GM18873 (cell line): ENCODE measurements around the gene NFATC3.

Experiments
- ATAC-seq: cut with Tn5 transposase; IDR thresholded peaks from one replicate; pipeline ENCODE4 v1.9.1; 2021; ENCODE audit warnings: mild to moderate bottlenecking, moderate library complexity, moderate number of reproducible peaks; ENCODE audit not compliant: unreplicated experiment, low FRiP score

NFATC3 gene

DNA sequence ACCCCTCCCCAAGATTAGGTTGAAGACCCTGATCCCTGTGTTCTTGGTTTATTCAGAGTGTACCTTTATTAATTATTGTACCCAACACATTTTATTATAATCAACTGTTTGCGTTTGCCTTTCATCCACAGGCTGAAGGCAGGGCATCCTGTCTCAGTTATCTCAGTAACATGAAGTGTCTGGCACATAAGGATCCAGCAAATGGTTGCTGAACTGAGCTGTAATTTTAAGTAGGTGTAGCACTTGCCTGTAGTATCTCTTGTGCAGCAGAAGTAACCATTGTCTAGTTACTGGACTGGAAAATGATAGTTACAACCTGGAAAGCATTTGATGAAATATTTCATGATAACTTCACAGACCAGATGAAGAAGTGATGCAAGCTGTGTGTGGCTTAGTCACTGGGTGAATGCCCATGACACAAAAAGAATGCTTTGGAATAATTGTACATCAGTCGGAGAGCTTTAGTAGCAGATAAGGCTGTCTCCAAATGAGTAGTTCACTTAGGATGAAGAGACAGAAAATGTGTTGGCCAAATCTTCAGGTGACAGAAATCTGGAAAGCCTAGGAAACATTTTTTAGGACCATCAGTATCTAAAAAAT, 94.1 kb downstream of the NFATC3 start:
- ATAC-seq = no peak

DNA sequence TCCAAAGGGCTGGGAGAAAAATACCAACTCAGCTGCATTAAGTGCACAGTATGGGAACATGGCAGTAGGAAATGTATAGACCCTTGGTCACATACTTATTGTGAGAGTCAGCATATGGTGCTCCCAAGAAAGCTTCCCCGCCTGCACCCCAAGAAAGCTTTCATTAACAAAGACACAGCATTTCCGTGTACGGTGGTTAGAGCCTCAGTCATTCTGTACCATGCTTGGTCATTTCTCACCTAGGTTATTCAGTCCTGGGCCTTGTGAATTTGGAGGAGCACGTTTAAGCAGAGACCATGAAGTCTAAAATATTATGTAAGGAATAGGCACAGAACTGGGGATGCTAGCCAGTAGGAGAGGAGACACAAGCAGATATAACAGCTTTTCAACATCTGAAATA, 94.7 kb downstream of the NFATC3 start:
- no peak for ATAC-seq

DNA sequence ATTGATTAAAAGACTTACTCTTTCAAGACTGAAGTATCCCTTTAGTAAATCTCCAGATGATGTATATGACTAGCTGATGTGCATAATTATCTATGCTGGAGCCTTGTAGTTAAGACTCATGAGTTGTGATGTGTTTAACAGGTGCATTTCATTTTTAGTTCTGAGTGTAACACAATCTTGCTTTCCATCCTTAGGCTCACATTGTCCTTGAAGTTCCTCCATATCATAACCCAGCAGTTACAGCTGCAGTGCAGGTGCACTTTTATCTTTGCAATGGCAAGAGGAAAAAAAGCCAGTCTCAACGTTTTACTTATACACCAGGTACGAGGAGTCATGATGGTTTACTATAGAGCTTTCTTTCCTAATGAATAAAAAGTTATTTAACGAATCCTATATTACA, 97.9 kb downstream of the NFATC3 start:
- ATAC-seq = no peak

DNA sequence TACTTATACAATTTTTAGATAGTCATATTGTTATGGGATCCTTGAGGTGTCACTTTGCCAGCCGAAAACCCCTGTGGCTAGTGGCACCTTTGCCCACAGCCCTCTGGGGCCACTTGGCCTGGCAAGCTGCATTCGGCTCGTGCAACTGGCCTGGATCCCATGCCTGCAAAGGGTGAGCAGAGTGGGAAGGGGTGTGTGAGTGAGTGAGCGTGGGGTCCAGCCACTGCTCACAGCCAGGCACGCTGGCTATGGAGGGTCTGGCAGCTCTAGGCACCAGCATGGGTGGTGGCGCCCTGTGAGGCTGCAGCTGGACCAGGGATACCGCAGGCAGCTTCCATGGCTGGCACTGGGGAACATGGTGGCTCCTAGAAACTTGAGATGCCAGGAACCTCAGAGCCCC, 101.7 kb downstream of the NFATC3 start:
- ATAC-seq = no peak

DNA sequence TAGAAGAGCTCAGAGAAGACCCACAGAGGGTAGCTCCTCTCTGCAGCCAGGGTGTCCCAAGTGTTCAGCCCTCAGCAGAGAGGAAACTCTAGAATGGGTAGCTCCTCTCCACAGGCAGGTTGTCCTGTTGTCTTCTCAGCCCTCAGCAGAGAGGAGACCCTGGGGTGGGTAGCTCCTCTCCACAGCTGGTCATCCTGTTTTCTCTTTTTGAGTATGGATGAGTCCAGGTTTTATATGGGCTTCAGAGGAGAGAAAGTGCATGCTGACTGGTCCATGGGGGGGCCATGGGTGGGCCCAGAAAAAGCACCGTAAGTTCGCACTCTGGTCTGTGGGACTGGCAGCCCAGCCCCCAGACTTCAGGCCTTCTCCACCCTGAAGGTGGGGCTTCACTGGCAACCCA, 102.3 kb downstream of the NFATC3 start:
- ATAC-seq = no peak

DNA sequence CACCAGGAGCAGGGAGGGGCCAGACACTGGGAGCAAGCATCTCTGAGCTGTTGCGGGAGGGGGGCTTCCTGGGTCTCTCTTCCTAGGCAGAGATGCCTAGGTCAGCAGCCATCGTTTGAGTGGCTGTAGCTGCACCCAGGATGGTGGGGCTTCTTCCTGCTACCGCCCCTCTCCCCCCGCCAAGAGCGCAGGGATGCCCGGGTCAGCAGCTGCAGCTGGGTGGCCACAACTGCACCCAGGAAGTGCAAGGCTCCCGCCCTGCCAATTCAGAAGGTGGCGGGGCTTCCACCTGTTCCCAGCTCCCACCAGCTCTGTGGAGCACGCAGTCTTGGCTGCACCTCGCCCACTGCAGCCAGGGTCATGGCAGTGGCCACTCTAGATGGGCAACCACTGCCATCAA, 103.0 kb downstream of the NFATC3 start:
- ATAC-seq = no peak

DNA sequence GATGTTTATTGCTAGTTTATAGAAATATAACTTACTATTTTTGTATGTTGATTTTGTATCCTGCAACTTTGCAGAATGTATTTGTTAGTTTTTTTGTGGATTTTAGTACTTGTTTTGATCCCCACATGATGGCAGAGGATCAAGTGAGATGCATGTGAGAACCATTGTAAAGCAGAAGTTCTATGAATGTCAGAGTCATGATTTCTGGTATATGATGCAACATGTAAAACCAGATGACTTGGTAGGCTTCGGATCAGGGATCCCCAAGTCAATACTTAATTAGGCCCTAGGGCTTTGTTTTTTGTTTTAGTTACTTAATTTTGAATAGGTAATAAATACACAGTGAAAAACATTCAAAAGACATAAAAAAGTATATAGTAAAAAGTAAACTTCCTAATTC, 104.9 kb downstream of the NFATC3 start:
- ATAC-seq = no peak

DNA sequence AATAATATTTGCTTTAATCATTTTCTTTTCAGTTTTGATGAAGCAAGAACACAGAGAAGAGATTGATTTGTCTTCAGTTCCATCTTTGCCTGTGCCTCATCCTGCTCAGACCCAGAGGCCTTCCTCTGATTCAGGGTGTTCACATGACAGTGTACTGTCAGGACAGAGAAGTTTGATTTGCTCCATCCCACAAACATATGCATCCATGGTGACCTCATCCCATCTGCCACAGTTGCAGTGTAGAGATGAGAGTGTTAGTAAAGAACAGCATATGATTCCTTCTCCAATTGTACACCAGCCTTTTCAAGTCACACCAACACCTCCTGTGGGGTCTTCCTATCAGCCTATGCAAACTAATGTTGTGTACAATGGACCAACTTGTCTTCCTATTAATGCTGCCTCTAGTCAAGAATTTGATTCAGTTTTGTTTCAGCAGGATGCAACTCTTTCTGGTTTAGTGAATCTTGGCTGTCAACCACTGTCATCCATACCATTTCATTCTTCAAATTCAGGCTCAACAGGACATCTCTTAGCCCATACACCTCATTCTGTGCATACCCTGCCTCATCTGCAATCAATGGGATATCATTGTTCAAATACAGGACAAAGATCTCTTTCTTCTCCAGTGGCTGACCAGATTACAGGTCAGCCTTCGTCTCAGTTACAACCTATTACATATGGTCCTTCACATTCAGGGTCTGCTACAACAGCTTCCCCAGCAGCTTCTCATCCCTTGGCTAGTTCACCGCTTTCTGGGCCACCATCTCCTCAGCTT, 105.8 kb downstream of the NFATC3 start:
- no peak for ATAC-seq

DNA sequence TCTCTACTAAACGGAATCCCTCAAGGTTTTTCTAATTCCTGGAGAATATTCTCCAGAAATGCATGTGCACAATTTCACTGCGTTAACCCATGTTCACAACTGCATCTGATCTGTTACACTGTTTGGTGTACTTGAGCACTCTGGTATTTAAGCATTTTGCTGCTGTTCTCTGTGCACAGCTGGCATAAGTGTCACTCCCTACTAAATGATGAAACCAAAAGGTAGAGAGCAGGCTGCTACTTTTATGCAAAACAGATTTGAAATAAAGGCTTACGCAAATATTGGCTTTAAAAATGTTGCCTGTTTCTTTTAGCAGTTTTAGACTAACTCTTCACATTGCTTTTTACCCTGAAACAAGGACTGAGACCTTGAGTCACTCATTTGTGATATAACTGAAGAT, 109.1 kb downstream of the NFATC3 start:
- ATAC-seq = no peak

DNA sequence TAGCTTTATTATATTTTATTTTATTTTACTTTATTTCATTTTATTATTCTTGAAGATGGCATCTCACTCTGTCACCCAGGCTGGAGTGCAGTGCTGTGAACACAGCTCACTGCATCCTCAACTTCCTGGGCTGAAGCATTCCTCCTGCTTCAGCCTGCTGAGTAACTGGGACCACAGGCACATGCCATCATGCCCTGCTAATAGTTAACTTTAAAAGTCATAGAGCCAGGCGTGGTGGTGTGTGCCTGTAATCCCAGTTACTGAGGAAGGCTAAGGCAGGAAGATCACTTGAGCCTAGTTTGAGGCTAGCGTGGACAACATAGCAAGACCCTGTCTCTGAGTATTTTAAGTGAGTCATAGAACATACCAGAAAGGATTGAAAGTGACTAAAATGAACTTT, 112.1 kb downstream of the NFATC3 start:
- ATAC-seq = no peak

DNA sequence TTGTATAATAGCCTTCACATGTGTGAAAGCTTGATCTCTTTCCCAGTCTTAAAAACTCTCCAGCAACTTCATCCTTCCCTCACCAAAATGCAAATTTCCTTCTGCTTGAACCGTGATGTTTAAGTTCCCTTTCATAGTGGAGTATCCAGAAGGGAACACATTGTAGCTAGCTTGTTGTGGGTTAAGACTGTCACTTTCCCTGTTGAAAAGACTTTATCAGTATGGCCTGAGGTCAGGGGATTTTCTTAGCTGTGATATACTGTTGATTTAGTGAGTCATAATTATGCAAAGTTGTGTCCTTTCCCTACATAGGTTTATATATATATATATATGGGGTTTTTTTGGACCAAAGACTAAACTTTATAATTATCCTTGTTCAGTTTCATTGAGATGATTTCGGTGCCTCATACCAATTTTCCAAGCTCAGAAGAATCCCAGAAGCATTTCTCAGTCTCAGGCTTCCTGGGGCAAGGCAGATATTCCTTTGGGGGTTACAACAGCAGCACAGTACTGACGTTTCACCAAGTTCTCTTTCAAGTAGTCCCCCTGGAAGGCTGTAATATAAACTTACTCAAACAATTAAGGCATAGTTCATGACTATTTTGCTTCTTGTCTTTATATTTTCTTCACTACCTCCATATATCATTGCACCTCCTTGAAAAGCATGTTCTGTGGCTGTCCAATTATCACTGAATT, 115.1 kb downstream of the NFATC3 start:
- ATAC-seq = no peak

DNA sequence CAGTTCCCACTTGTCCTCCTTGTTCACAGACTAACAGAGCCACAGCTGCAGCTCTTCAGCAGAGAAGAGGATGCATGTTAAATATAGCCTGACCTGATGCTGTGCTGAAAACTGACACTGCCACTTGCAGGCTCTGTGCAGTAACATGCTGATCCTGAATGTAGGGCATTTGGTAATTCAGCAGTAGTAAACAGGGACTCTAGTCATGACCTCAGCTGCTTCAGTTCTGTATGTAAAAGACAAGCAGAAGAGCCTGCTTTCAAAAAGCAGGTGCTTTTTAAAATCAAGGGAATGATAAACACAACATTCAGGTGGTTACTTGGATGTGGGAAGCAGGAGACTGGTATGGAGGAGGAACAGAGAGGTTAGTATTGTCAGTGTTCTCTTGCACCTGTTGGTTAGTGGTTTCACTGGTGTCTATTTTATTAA, 116.9 kb downstream of the NFATC3 start:
- ATAC-seq = no peak

DNA sequence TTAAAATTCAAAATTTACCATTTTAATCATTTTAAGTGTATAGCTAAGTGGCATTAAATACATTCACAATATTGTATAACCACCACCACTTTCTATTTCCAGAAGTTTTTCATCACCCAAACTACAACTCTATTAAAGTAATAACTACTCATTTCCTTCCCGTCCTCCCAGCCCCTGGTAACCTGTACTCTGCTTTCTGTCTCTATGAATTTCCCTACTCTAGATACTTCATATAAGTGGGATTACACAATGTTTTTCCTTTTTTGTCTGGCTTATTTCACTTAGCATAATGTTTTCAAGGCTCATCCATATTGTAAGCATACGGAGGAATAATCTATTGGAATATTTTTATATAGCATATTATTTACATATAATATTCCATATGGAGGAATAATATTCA, 121.1 kb downstream of the NFATC3 start:
- ATAC-seq = no peak

DNA sequence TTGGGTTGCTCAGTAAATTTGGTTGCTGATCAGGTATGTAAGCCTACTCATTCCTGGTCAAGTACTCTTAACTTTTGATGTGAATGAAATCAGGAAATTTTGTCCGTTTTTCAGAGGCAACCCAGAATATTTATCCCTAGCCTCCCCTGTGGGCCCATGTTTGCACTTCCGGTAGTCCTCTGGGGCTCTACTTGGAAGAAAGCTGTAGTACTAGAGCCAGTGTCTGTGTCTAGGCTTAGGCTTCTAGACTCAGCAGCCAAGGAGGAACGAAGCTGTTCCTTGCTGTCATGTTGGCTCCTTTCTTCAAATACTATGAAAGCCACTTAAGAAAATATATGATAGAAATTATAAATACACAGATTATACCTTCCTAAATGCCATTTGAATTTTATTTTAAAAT, 129.6 kb downstream of the NFATC3 start:
- no peak for ATAC-seq

DNA sequence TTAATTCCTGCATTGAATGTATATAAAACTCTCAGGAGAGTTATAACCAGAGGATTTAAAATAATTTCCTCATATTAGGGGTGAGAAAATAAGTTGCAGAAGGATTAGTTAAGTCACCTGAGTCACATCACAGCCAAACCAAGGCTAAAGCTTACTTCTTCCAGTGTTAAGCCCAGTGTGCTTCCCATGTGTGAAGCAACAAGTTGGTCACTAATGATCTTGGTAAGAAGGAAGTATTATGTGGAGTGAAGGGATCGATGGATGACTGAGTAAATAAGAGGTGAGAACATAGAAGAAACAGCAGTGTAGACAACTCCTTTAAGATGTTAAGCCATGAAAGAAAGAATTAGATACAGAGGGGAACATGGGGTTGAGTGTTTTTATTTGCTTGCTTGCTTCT, 130.1 kb downstream of the NFATC3 start:
- ATAC-seq = no peak

DNA sequence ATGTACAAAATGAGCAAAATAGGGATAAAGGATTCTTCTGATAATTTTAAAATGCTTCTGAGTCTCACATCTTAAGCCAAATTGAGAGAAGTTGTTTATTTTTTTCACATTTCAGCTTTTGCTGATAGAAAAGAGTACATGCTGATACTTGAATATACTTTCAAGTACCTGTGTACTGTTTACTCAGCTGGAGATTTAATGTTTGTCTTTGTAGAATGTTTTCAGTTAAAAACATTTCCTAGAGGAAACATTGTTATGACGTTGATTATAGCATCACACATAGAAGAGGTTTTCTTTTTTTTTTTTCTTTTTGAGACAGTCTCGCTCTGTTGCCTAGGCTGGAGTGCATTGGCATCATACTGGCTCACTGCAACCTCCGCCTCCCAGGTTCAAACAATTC, 131.1 kb downstream of the NFATC3 start:
- ATAC-seq = no peak

DNA sequence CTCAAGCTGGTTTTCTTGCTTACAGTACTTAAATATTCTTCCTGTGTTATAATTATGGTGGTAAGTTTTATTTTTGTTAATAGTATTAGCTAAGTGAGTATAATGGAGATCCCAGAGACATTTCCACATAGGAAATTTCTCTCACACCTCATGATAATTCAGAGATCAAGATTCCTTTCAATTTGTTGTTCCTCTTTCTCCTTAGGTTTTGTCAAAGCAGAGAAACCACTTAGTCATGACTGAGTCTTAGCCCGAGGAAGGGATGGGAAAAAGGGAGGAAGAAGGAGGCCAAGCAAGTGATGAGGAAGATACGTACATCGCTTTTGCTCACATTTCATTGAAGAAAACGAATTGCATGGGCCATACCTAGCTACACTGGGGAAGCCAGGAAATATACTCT, 132.3 kb downstream of the NFATC3 start:
- ATAC-seq = no peak

DNA sequence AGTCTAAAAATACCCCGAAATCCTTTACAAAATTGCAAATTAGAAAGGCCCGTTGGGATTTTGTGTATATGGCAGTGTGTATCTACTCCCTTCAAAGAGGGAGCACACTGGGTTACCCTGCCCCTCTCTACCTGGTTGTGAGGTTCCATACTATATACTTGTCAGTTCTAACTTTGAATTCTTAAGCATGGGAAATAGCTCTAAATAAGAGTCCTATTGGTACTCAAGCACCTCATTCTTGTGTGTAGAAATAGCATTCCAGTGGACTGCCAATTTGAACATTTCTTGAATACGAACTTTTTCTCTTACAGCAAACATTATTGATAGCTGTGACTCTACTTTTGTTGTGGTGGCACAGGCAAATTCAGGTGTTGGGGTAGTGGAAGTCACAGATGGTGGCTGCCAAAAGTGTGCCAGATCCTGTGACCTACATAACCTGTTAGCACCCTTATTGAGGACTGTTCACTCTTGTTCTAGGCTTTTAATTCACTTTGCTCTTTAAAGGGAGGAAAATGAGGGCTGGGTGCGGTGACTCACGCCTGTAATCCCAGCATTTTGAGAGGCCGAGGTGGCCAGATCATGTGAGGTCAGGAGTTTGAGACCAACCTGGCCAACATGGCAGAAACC, 134.7 kb downstream of the NFATC3 start:
- ATAC-seq = no peak

DNA sequence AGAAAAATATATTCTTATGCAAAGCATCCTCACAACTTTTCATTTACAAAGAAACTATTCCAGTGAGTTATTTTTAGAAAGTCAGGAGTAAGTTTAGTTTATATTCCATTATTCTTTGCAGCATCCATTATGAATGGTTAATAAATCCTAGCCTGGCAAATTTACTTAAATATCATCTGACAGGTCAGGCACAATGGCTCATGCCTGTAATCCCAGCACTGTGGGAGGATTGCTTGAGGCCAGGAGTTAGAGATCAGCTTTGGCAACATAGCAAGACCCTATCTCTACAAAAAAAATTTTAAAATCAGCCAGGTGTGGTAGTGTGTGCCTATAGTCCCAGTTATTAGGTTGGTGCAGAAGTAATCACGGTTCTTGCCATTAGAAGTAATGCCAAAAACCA, 137.9 kb downstream of the NFATC3 start:
- no peak for ATAC-seq

DNA sequence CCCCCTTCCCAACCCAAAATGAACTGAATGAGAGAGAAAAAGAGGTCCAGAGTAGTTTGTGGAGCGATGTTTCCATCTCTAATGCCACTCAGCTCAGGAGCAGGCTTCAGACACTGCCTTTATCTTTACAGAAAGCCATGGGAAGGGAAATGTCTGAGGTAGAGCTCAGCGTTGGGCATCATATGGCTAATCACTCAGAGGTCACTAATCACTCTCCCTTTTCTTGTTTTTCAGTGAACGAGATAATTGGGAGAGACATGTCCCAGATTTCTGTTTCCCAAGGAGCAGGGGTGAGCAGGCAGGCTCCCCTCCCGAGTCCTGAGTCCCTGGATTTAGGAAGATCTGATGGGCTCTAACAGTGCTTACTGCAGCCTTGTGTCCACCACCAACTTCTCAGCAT, 140.9 kb downstream of the NFATC3 start:
- ATAC-seq = no peak

DNA sequence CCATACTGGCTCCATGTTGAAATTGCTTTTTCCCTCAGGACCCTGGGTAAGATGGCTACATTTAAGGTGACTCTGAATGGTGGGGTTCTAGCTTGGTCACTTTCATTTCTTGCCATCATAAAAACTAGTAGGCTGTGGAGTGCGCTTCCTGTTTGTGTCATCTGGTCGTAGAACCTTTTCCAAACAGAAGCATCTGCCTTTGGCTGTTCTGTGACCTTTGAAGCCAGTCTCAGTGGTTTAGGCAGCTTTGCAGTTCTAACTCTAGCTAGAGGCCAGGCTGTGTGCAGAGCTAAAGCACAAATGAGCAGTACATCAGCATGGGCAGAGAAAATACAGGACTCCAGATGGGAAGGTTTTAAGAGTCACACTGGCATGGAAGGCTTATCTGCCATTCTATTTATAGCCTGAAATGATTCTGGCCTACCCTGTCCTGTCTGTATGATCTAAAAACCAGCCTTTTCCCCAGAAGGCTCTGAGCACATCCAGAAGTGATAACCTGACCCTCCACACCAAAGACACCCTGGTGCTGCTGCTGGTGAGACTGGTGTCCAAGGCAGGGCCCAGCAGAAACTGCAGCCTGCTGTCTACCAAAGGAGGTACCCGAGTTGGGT, 142.1 kb downstream of the NFATC3 start:
- no peak for ATAC-seq
